GM23248 (cell line): ENCODE results near the gene SSBP2.

ENCODE experiments used
- EZH2 ChIP-seq: fragments of 200-600 bp; sonication (generic); IDR thresholded peaks from 2 replicates; pipeline ENCODE4 v1.6.1; 2018; ENCODE audit warnings: antibody characterized with exemption, mild to moderate bottlenecking; ENCODE audit not compliant: insufficient read depth, poor library complexity, severe bottlenecking
- EZH2phosphoT487 ChIP-seq: fragments of 200-600 bp; sonication (generic); IDR thresholded peaks from 2 replicates; pipeline ENCODE4 v1.6.1; 2018; ENCODE audit warnings: antibody characterized with exemption, moderate library complexity, mild to moderate bottlenecking, low read depth; ENCODE audit not compliant: insufficient read depth

- TF ChIP-seq EZH2 (no peak), EZH2phosphoT487 (no peak)
These were observed 29.8 kb downstream of the SSBP2 start for GRCh38 chr5:81721049-81721448.
